NCI-H146 treated with DMSO at 0.1 percent for 48 hours (cell line): ENCODE data around the gene OR4L1.
"Not testable (repeated sequence)": the region's sequence is repeated elsewhere in the genome, so short reads cannot be mapped to it uniquely, and the experiment has no call there.

ENCODE experiments used
- DNase-seq: peaks from one replicate; lab custom pipeline; 2025; ENCODE audit not compliant: unreplicated experiment; lab: John Stamatoyannopoulos, UW

OR4L1 gene

GRCh38 chr14:20059745-20060144 lies at the start of gene OR4L1:
Gene OR4L1, plus strand, starts transcription at chr14:20060045. Its CDS starts 0 bp downstream, at chr14:20060045.
- no peak for DNase-seq

- DNase-seq, result no peak
Observed at GRCh38 chr14:20019257-20019865, 40.5 kb upstream of the OR4L1 start, which contains the start of gene OR4K14. Gene OR4K14, minus strand, starts transcription at chr14:20019307. Its CDS starts 4,114 bp downstream, at chr14:20015193.

- no peak for DNase-seq
Observed at GRCh38 chr14:20031058-20031457, 28.8 kb upstream of the OR4L1 start.

- DNase-seq, result no peak
Observed at GRCh38 chr14:20035449-20035848, 24.4 kb upstream of the OR4L1 start.

GRCh38 chr14:20035938-20036337 lies 23.9 kb upstream of the OR4L1 start, which contains the start of gene OR4K13:
Gene OR4K13, minus strand, starts transcription at chr14:20036038. Its CDS starts 1,280 bp downstream, at chr14:20034758.
- DNase-seq, result no peak

- no peak for DNase-seq
Observed at GRCh38 chr14:20044243-20044642, 15.6 kb upstream of the OR4L1 start.

- DNase-seq, result no peak
Observed at GRCh38 chr14:20048202-20048601, 11.6 kb upstream of the OR4L1 start.

- no peak for DNase-seq
Observed at GRCh38 chr14:20092050-20092449, 32.2 kb downstream of the OR4L1 start.

GRCh38 chr14:20093442-20093841 lies 33.6 kb downstream of the OR4L1 start:
- no peak for DNase-seq

GRCh38 chr14:20098926-20099770 lies 39.3 kb downstream of the OR4L1 start:
- DNase-seq, result not testable (repeated sequence)

- DNase-seq, result no peak
Observed at GRCh38 chr14:20110438-20110837, 50.6 kb downstream of the OR4L1 start, which contains the start of gene OR4K17. Gene OR4K17, plus strand, starts transcription at chr14:20110739. Its CDS starts 6,761 bp downstream, at chr14:20117500.
